OCI-LY3 (cell line): Measurements from ENCODE around the gene OR2W1.

Experiments used
- H2AFZ ChIP-seq: fragments of 200-600, 300-600 bp; shearing (Covaris generic); 2 replicates; pipeline ENCODE4 v1.6.0; 2014; ENCODE audit warnings: antibody characterized with exemption, low read depth, low read length
- H3K27ac ChIP-seq: fragments of 200-600, 300-600 bp; sonication (generic); 2 replicates; pipeline ENCODE4 v1.5.1; 2014; ENCODE audit warnings: mild to moderate bottlenecking, low read length, moderate library complexity, mixed read lengths
- H3K27me3 ChIP-seq: fragments of 200-600, 300-600 bp; sonication (generic); 2 replicates; pipeline ENCODE4 v1.6.1; 2014; ENCODE audit warnings: low read depth, low read length, mixed read lengths
- H3K36me3 ChIP-seq: fragments of 200-600, 300-600 bp; sonication (generic); replicated peaks from 2 replicates; pipeline ENCODE3; 2014; ENCODE audit warnings: low read depth, low read length, mixed read lengths
- H3K4me1 ChIP-seq: fragments of 300-600, 200-600 bp; sonication (generic); 2 replicates; pipeline ENCODE4 v1.6.1; 2014; ENCODE audit warnings: low read length, mixed read lengths
- H3K4me2 ChIP-seq: fragments of 200-600, 300-600 bp; sonication (generic); 2 replicates; pipeline ENCODE4 v1.6.1; 2014; ENCODE audit warnings: low read length, mixed read lengths
- H3K4me3 ChIP-seq: fragments of 300-600, 200-600 bp; sonication (generic); 2 replicates; pipeline ENCODE4 v1.5.1; 2014; ENCODE audit warnings: antibody characterized with exemption, mild to moderate bottlenecking, low read length, moderate library complexity
- H3K79me2 ChIP-seq: fragments of 300-600, 200-600 bp; shearing (Covaris generic); 2 replicates; pipeline ENCODE4 v1.6.1; 2014; ENCODE audit warnings: mild to moderate bottlenecking, low read length, mixed read lengths
- H3K9ac ChIP-seq: fragments of 300-600, 200-600 bp; shearing (Covaris generic); 2 replicates; pipeline ENCODE4 v1.6.0; 2014; ENCODE audit warnings: mild to moderate bottlenecking, low read length, moderate library complexity
- H3K9me3 ChIP-seq: fragments of 200-600, 300-600 bp; shearing (Covaris generic); 2 replicates; pipeline ENCODE4 v1.6.1; 2014; ENCODE audit warnings: low read length, mixed read lengths; ENCODE audit not compliant: insufficient read depth
- H4K20me1 ChIP-seq: fragments of 200-600, 300-600 bp; sonication (generic); 2 replicates; pipeline ENCODE4 v1.6.1; 2016; ENCODE audit warnings: low read length, mixed read lengths; ENCODE audit not compliant: insufficient read depth
- EZH2phosphoT487 ChIP-seq: fragments of 200-600 bp; shearing (Covaris generic); IDR thresholded peaks from 2 replicates; pipeline ENCODE4 v1.6.1; 2018; ENCODE audit warnings: antibody characterized with exemption, mixed run types, low read depth
- TF ChIP-seq, protein P1 (sequence below): fragments of 200-600, 300-600 bp; sonication (generic); IDR thresholded peaks from 2 replicates; pipeline ENCODE4 v1.5.1; 2014; ENCODE audit warnings: antibody characterized with exemption, low read length, low read depth

Gene OR2W1

DNA sequence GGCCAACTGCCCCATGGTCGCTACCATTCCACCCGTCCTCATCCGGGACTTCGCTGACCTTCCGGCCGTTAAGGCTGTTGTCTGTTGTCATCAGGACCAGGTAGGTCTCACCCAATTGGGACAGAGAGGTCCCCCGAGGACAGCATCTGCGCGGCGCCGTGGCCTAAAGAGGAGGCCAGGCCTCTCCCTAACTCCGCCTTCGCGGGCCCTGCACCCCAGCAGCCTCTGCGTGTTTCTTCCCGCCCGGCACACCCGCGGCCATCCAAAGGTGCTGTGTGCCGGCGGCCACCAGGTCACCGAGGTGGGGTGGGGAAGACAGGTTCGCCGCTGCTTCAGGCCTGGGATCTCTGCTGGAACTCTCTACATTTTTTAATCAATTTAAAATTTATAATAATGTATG, 9.0 kb downstream of the OR2W1 start:
- TF ChIP-seq EZH2phosphoT487, result no peak
- TF ChIP-seq, protein P1, sequence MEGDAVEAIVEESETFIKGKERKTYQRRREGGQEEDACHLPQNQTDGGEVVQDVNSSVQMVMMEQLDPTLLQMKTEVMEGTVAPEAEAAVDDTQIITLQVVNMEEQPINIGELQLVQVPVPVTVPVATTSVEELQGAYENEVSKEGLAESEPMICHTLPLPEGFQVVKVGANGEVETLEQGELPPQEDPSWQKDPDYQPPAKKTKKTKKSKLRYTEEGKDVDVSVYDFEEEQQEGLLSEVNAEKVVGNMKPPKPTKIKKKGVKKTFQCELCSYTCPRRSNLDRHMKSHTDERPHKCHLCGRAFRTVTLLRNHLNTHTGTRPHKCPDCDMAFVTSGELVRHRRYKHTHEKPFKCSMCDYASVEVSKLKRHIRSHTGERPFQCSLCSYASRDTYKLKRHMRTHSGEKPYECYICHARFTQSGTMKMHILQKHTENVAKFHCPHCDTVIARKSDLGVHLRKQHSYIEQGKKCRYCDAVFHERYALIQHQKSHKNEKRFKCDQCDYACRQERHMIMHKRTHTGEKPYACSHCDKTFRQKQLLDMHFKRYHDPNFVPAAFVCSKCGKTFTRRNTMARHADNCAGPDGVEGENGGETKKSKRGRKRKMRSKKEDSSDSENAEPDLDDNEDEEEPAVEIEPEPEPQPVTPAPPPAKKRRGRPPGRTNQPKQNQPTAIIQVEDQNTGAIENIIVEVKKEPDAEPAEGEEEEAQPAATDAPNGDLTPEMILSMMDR, result no peak
- H3K9ac ChIP-seq, result no peak overlapping the region
- H3K27ac ChIP-seq, result no peak overlapping the region
- no peak overlapping the region for H3K4me3 ChIP-seq
- no peaks in the 10 kb centered on the region for H3K79me2 ChIP-seq
- no peak overlapping the region for H3K4me2 ChIP-seq
- H3K36me3 ChIP-seq, result no peaks in the 10 kb centered on the region
- H2AFZ ChIP-seq, result no peak overlapping the region
- peaks cover 6% of the 10 kb centered on the region; the same call in 1 of the 2 replicates for H3K4me1 ChIP-seq
- no peaks in the 10 kb centered on the region for H3K9me3 ChIP-seq
- no peaks in the 10 kb centered on the region for H3K27me3 ChIP-seq
- H4K20me1 ChIP-seq, result no peaks in the 10 kb centered on the region

DNA sequence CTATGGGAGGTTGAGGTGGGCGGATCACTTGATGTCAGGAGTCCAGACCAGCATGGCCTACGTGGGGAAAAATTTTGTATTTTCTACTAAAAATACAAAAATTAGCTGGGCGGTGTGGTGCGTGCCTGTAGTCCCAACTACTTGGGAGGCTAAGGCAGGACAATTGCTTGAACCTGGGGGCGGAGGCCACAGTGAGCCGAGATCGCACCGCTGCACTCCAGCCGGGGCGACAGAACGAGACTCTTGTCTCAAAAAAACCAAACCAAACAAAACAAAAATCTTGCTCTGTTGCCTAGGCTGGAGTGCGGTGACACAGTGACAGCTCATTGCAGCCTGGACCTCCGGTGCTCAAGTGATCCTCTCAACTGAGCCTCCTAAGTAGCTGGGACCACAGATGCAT, 16.2 kb downstream of the OR2W1 start:
- Histone ChIP-seq H3K9me3 (no peaks in the 10 kb centered on the region), H2AFZ (no peak overlapping the region), H3K27me3 (no peaks in the 10 kb centered on the region), H3K4me2 (no peak overlapping the region), H3K27ac (no peak overlapping the region), H3K36me3 (no peaks in the 10 kb centered on the region), H3K4me1 (peaks cover 24% of the 10 kb centered on the region), H3K4me3 (no peak overlapping the region), H4K20me1 (no peaks in the 10 kb centered on the region), H3K79me2 (no peaks in the 10 kb centered on the region), H3K9ac (no peak overlapping the region)
- no peak for TF ChIP-seq EZH2phosphoT487
- TF ChIP-seq, protein P1, result no peak

DNA sequence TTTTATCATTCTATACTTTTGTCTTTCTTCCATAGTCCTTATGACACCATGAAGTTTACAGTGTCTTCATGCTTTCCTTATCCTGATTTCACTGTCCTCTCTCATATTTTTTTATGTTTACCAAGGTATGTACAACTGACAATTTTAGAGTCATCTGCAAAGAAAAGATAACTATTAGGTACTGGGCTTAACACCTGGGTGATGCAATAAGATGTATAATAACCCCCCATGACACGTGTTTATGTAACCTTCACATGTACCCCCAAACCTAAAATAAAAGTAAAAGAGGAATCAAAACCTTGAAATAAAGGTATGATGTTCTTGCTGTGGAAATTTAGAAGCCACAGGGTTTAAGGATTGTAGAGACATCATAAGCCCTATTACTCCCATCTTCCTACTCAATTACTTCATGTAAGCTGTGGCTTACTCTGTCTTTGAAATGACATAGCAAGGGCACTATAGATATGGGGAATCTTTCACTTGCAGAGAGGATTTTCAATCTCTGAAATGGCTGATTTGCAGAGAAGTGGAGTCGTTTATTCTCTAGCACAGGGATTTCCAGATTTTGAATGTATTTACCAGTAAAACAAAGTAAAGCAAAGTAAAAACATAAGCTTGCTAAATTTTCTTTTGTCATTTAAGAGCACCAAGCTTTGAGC, 18.9 kb downstream of the OR2W1 start:
- H3K4me2 ChIP-seq, result no peak overlapping the region
- H4K20me1 ChIP-seq, result no peaks in the 10 kb centered on the region
- H3K4me3 ChIP-seq, result no peak overlapping the region
- no peak overlapping the region for H3K9ac ChIP-seq
- no peak overlapping the region for H3K27ac ChIP-seq
- H3K79me2 ChIP-seq, result no peaks in the 10 kb centered on the region
- H3K27me3 ChIP-seq, result no peaks in the 10 kb centered on the region
- H3K9me3 ChIP-seq, result no peaks in the 10 kb centered on the region
- H2AFZ ChIP-seq, result no peak overlapping the region
- no peaks in the 10 kb centered on the region for H3K36me3 ChIP-seq
- peaks cover 18% of the 10 kb centered on the region for H3K4me1 ChIP-seq
- TF ChIP-seq, protein P1, result no peak
- TF ChIP-seq EZH2phosphoT487, result no peak

DNA sequence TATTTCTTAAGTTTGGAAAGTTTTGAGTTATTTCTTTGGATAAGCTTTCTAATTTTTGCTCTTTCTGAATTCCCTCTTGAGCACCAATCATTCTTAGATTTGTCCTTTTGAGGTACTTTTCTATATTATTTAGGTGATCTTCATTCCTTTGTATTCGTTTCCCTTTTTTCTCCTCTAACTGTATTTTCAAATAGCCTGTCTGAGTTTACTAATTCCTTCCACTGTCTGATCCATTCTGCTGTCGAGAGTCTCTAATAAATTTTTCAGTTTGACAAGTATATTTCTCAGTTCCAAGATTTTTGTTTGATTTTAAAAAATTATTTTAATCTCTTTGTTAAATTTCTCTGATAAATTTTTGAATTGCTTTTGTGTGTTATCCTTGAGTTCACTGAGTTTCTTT, 23.5 kb downstream of the OR2W1 start:
- Histone ChIP-seq H3K36me3 (no peaks in the 10 kb centered on the region), H3K4me2 (no peak overlapping the region), H3K27ac (no peak overlapping the region), H3K4me3 (no peak overlapping the region), H3K4me1 (peaks cover 7% of the 10 kb centered on the region; the same call in 1 of the 2 replicates), H2AFZ (no peak overlapping the region), H3K27me3 (no peaks in the 10 kb centered on the region), H3K79me2 (no peaks in the 10 kb centered on the region), H4K20me1 (no peaks in the 10 kb centered on the region), H3K9me3 (no peaks in the 10 kb centered on the region), H3K9ac (no peak overlapping the region)
- TF ChIP-seq, protein P1, result no peak
- no peak for TF ChIP-seq EZH2phosphoT487
